Stimulated activated CD8-positive, alpha-beta memory T cell treated with anti-CD3 and anti-CD28 coated beads, Interleukin-4, amount 100 ng/mL, for 4 hours (primary cell): ENCODE measurements around the gene GPR85.
"Not testable (repeated sequence)": the region's sequence is repeated elsewhere in the genome, so short reads cannot be mapped to it uniquely, and the experiment has no call there.

Source experiments
- DNase-seq, 2 donors: peaks; one replicate each; pipeline ENCODE4 v3.0.0-alpha.2; 2020; ENCODE audit warnings: low read depth in 2 of 2, low spot score in 1 of 2

Gene GPR85

DNA sequence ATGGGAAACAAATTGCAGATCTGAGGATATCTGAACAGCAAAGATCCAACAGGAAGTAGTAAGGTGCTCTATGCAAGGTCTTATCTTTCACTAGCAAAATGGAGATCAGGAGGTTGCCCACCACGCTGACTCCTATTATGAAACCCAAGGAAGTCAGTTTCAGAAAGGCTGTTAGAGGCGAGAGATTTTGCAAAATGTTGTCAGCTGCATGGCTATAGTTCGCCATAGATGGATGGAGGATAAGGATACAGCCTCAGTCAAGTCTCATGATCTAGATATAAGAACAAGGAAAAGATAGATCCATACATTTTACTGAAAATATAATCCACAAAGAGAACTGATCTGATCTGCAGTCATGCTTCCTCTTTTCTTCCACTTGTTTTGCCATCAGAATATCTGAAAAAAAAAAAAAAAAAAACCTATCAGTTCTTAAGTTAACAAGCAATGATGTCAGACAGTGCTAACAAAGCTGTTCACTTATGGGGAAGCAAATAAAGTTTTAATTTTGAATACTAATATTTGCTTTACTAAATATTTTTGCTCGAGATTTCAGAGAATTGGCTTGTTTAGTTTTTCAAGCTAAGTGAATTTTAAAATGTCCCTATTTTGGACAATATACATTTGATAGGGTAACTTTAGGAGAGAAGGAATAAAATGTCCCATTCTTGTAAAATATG is 2.0 kb downstream of the GPR85 start:
- DNase-seq, result no peak

DNA sequence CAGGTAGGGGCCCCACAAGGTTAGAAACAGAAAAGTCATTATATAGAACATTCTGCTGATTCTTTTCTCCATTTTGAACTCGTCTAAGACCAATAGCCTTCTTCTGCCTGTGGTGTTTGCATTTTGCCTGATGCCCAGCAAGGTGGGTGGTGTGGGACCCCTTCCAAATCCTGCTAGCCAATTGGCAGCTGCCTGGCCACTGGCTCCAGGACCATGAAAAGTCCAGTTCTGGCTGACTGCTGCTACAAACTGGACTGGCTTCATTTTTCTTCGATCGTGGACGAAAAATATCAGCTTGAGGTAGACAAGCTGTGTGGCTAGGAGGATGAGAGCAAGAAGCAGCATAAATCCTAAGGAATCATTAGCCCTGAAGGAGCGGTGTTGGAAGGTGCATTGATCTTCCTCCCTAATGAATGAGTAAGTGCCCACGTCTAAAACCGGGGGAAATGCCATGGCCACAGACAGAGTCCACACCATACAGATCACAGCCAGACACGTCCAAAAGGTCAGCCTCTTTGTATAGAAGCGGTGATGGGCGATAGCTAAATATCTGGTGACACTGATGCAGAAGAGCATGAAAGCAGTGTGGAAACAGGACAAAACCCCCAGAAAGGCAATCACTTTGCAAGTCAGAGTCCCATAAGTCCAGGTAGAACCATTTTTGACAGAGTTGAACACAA is 2.7 kb downstream of the GPR85 start:
- no peak for DNase-seq

DNA sequence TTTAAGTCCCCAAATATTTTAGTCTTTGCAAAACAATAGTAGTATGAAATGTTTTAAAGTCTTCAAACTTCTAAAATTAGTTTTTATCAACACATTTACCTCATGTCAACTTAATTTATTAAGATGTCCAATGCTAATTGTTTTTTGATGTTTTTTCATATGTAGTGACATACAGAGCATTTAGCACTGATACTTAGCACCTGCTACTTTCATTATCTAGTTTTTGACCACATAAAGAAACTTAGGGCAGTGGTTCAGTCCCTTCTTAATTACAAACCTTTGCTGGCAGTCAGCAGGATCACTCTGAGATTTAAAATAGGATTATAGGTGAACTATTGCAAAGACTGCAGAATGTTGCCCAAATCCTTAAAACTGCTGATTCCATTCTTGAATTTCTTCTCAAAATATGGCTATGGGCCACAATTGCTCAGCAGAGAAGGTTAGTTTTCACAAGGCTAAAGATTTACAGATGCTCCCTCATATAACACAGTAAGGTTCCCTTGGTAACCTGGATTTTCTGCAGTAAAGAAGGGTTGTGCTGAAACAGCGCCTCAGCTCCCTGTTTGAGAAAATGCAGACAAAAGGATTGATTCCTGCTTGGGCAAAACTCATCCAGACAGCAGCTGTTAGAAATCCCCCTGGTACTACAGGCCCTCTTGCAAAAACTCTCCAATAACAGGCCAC is 3.4 kb downstream of the GPR85 start:
- no peak for DNase-seq

DNA sequence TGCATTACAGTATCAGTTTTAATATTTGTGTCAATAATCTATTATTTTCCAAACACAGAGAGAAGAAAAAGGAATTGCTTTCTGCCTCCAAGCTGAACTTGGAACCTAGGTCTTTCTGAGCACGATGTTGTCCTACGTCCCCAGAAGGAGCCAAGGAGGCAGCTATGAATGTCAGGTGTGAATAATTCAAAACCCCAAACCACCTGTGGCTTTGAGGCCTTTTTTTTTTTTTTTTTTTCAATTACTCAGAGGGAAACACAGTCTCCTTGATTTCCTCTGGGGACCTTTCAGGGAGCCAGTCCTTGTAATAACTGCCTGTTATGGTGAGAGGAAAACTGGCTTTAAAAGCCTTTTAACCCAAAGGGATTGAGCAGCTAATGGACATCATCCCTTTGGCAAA is 8.3 kb downstream of the GPR85 start:
- no peak for DNase-seq

DNA sequence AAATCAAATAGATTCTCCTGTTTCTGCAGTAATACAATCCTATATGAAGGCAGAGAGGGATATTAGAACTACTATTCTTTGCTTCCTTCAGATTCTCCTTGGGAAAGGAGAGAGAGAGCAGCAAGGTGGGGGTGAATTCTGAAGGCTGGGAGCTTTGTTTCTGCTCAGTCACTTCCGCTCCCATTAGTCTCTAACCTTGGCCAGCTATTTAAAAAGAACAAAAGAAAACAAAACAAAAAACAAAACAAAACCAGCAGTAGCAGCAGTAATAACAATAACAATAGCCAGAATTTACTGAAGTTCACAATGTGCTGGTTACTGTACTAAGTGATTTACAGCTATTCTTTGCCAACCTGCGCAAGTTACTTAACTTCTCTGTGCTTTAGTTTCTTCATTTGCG is 9.9 kb downstream of the GPR85 start:
- no peak for DNase-seq

DNA sequence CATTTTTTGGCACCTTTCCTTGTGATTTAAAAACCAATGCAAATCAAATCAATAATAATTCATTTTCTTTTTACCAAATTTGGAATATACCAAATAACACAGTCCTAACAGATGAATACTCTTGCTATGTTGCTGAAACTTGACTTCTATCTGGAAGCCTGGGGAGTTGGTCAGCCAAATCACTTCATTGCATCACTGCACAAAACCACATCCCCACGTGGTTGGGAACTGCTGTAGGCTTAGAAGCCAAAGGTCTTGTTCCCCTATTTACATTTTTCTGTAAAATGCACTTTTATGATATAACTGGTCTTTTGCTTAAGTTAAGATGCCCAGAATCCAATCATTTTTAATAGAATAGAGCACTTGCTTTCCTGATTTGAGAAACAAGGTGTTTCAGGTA is 15.2 kb downstream of the GPR85 start:
- no peak for DNase-seq

DNA sequence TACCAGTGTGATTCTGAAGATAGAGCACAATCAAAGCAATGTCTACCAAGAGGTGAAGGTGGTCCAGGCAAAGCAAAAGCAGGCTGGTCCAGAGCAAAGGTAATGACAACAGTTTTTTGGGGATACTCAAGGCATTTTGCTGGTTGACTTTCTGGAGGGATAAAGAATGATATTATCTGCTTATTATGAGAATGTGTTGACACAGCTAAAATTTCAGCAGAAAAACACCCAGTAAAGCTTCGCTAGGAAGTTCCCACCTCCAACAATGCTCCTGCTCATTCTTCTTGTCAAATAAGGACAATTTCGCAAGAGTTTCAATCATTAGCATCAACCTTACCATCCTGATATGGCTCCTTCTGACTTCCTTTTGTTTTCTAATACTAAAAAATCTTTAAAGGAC is 24.1 kb downstream of the GPR85 start:
- DNase-seq, result no peak

DNA sequence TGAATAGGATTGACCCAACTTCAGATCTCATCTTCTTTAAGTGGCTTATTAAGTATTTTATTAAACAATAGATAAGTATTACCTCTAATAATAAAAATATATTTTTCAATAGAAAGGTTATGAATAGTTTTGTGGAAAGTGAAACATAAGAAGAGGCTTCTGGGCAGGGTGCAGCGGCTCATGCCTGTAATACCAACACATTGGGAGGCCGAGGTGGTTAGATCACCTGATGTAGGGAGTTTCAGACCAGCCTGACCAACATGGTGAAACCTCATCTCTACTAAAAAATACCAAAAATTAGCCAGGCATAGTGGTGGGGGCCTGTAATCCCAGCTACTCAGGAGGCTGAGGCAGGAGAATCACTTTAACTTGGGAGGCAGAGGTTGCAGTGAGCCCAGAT is 26.5 kb downstream of the GPR85 start:
- DNase-seq, result no peak

DNA sequence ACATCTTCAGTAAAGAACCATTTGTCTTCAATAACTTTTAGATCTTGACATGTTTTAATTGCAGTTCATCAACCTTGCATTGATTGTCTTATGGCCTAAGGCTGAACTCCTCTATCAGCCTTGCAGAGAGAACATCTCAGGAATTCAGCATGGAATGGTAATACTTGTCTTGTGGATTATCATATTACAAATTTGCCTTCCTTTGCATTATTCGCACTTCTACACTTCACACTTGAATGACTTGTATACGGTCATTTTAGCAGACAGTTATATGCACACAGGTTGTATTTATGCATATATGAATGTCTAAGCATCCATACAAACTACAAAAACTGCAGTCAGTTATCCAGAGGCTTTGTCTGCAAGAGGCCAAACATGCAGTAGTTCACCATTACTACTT is 31.7 kb downstream of the GPR85 start:
- no peak for DNase-seq

DNA sequence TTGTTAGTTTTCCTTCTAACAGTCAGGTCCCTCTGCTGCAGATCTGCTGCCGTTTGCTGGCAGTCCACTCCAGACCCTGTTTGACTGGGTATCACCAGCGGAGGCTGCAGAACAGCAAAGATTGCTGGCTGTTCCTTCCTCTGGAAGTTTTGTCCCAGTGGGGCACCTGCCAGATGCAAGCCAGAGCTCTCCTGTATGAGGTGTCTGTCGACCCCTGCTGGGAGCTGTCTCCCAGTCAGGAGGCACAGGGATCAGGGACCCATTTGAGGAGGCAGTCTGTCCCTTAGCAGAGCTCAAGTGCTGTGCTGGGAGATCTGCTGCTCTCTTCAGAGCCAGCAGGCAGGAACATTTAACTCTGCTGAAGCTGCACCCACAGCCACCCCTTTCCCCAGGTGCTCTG is 32.4 kb downstream of the GPR85 start:
- not testable (repeated sequence) for DNase-seq

DNA sequence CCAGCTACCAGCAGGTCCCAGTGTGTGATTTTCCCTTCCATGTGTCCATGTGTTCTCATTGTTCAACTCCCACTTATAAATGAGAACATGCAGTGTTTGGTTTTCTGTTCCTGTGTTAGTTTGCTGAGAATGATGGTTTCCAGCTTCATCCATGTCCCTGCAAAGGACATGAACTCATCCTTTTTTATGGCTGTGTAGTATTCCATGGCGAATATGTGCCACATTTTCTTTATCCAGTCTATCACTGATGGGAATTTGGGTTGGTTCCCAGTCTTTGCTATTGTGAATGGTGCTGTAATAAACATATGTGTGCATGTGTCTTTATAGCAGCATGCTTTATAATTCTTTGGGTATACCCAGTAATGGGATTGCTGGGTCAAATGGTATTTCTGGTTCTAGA is 37.4 kb downstream of the GPR85 start:
- DNase-seq, result not testable (repeated sequence)

DNA sequence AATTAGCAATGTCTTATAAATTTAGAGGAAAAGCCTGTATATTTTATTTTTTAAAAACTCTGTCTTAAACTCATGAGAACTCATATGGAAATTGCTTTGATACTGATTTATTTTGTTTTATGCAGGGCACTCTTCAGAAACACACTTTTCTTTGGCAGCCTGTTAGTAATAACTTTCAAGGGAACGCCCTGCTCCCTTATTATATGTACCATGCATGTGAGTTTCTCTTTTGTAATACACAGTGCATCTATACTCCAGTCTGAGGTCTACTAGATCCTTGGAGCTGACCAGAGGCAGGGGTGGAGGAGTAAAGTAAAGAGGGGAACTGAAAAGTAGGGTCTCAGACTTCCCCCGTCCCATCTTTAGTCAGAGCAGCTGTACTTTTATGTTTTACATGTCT is 40.2 kb downstream of the GPR85 start:
- no peak for DNase-seq

DNA sequence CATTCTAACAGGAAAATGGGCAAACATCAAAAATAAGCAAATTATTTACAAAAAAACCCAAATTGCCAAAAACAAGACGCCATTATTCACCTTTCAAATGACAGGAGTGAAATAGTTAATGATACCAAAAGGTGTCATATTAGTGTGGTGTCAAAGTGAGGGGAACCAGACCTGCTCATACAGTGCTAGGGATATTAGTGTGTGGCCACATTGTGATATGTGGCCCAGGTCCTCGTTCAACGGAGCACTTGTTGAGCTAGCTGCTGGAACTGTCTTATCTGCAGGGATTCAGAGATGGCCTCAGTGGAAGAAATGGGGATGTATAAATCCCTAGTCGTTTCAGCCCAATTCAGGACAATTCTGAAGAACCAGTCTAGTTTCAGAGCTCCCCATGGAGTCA is 41.2 kb downstream of the GPR85 start:
- no peak for DNase-seq

DNA sequence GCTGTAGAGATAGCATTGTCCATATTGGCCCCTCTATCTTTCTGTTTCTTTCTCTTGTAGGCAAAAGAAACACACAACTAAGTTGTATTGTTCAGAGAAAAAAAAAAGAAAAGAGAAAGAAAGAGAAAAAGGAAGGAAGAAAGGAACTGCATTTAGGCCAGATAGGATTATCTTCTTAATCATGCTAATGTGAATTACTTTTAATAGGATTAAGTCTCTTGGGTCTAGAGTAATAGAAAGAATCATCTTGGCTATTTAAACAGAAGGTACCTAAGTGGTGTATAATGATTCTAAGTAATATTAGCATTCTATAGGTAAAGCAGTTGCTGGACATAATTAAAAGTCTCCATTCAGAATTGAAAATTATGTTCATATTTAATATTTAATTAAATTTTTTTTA is 42.2 kb downstream of the GPR85 start:
- no peak for DNase-seq

DNA sequence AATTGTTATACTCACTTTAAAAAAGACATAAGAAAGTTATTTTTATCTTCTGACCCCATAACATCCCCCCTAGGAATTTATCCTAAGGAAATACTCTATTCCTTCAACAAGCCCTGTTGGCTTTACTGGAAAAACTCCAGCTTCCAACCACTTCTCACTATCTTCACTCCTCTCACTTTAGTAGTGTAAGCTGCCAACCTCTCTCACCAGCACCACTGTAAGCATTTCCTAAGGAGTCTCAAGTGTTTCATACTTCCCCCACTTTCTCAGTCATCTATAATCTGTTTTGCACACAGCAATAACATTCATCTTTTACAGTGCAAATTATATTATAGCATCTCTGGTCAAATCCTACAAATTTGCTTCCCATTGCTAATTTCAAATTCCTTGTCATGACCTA is 45.8 kb downstream of the GPR85 start:
- DNase-seq, result no peak

DNA sequence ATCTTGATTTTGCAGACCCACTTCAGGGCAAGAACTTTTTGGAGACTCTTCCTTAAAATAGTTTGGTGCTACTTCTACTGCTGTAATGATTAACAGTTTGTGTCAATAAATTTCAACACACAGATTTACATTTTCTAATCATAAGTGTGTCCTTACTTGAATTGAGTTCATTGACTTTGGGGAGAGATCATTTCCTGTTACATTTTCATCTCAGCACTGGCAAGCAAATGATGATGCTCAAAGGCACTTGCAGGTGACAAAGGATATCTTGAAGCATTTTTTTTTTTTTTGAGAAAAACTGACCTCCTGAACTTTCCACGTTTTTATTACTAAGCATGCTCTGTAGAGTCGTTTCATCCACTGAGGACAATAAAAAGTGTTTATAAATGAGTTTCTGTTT is 52.7 kb downstream of the GPR85 start:
- no peak for DNase-seq
